Mesodermal cell (in vitro differentiated cells): ENCODE measurements around the gene OGFOD3.

Experiments used
- H3K27ac ChIP-seq: 2 replicates; pipeline ENCODE4 v1.7.0; 2013; ENCODE audit warnings: mild to moderate bottlenecking, low read depth, low read length, moderate library complexity; ENCODE audit not compliant: severe bottlenecking
- H3K36me3 ChIP-seq: 2 replicates; pipeline ENCODE4 v1.7.1; 2013; ENCODE audit warnings: mild to moderate bottlenecking, low read length, moderate library complexity; ENCODE audit not compliant: control insufficient read depth, insufficient read depth
- H3K4me1 ChIP-seq: one replicate; pipeline ENCODE4 v1.7.1; 2013; ENCODE audit warnings: mild to moderate bottlenecking, low read length; ENCODE audit not compliant: insufficient read depth, control insufficient read depth, poor library complexity, severe bottlenecking
- H3K4me3 ChIP-seq: 2 replicates; pipeline ENCODE4 v1.7.0; 2013; ENCODE audit warnings: low read length, control low read depth, mild to moderate bottlenecking; ENCODE audit not compliant: insufficient read depth, poor library complexity, severe bottlenecking; ENCODE audit errors: extremely low read depth
- H3K9me3 ChIP-seq: 2 replicates; pipeline ENCODE4 v1.7.1; 2013; ENCODE audit warnings: mild to moderate bottlenecking, low read length, moderate library complexity; ENCODE audit not compliant: control insufficient read depth
- WGBS, 2 experiments: methylation state at CpG; one replicate each; pipeline ENCODE4 v1.1.5; 2013; ENCODE audit warnings: missing lambda C conversion rate in 2 of 2; ENCODE audit not compliant: insufficient coverage in 2 of 2; 5-methylcytosine and 5-hydroxymethylcytosine counted together

The OGFOD3 gene

GRCh38 chr17:82446124-82446523, 27.7 kb upstream of the OGFOD3 start:
- WGBS, 2 experiments = 92 to 93% methylated on average over 14 to 15 of the region's 15 CpGs
- Histone ChIP-seq H3K36me3 (peaks cover 28% of the 10 kb centered on the region), H3K4me1 (peaks cover 8% of the 10 kb centered on the region), H3K4me3 (no peak overlapping the region), H3K9me3 (peaks cover under 1% of the 10 kb centered on the region), H3K27ac (no peak overlapping the region)

GRCh38 chr17:82445542-82445941, 27.2 kb upstream of the OGFOD3 start:
- Histone ChIP-seq H3K36me3 (peaks cover 28% of the 10 kb centered on the region), H3K4me1 (peaks cover 8% of the 10 kb centered on the region), H3K27ac (no peak overlapping the region), H3K9me3 (no peaks in the 10 kb centered on the region), H3K4me3 (no peak overlapping the region)
- 92 to 95% methylated on average over 12 of the region's 13 CpGs for WGBS, 2 experiments

GRCh38 chr17:82444941-82445521, 26.6 kb upstream of the OGFOD3 start:
- Histone ChIP-seq H3K4me1 (peaks cover 8% of the 10 kb centered on the region), H3K9me3 (no peaks in the 10 kb centered on the region), H3K4me3 (no peak overlapping the region), H3K27ac (no peak overlapping the region), H3K36me3 (peaks cover 28% of the 10 kb centered on the region)
- WGBS, 2 experiments = 94 to 97% methylated on average over 18 to 19 of the region's 19 CpGs

- WGBS, 2 experiments = 95 to 96% methylated on average over 31 to 34 of the region's 35 CpGs
- Histone ChIP-seq H3K27ac (no peak overlapping the region), H3K4me3 (no peak overlapping the region), H3K4me1 (peaks cover 8% of the 10 kb centered on the region), H3K36me3 (peaks cover 28% of the 10 kb centered on the region), H3K9me3 (no peaks in the 10 kb centered on the region)
Measured at GRCh38 chr17:82444284-82444893, 26.0 kb upstream of the OGFOD3 start.

- WGBS, 2 experiments = 96 to 97% methylated on average over 26 to 28 of the region's 40 CpGs
- no peaks in the 10 kb centered on the region for H3K9me3 ChIP-seq
- H3K27ac ChIP-seq = no peak overlapping the region
- no peak overlapping the region for H3K4me3 ChIP-seq
- H3K4me1 ChIP-seq = peaks cover 8% of the 10 kb centered on the region
- H3K36me3 ChIP-seq = peaks cover 28% of the 10 kb centered on the region
Measured at GRCh38 chr17:82443465-82444283, 25.3 kb upstream of the OGFOD3 start.

- peaks cover 8% of the 10 kb centered on the region for H3K4me1 ChIP-seq
- 94 to 97% methylated on average over 27 to 28 of the region's 28 CpGs for WGBS, 2 experiments
- H3K9me3 ChIP-seq = no peaks in the 10 kb centered on the region
- no peak overlapping the region for H3K4me3 ChIP-seq
- peaks cover 27% of the 10 kb centered on the region for H3K36me3 ChIP-seq
- H3K27ac ChIP-seq = no peak overlapping the region
Measured at GRCh38 chr17:82442643-82443464, 24.5 kb upstream of the OGFOD3 start.

GRCh38 chr17:82441691-82442487, 23.5 kb upstream of the OGFOD3 start:
- Histone ChIP-seq H3K27ac (no peak overlapping the region), H3K9me3 (no peaks in the 10 kb centered on the region), H3K4me3 (no peak overlapping the region), H3K36me3 (peaks cover 27% of the 10 kb centered on the region), H3K4me1 (peaks cover 8% of the 10 kb centered on the region)
- 93 to 96% methylated on average over 27 of the region's 27 CpGs for WGBS, 2 experiments

GRCh38 chr17:82440991-82441627, 22.7 kb upstream of the OGFOD3 start:
- Histone ChIP-seq H3K27ac (no peak overlapping the region), H3K9me3 (no peaks in the 10 kb centered on the region), H3K4me3 (no peak overlapping the region), H3K36me3 (peaks cover 27% of the 10 kb centered on the region), H3K4me1 (peaks cover 4% of the 10 kb centered on the region)
- WGBS, 2 experiments = 78 to 83% methylated on average over 5 to 7 of the region's 17 CpGs

- no peak overlapping the region for H3K27ac ChIP-seq
- no peaks in the 10 kb centered on the region for H3K9me3 ChIP-seq
- no peak overlapping the region for H3K4me3 ChIP-seq
- 91 to 94% methylated on average over 18 to 20 of the region's 22 CpGs for WGBS, 2 experiments
- peaks cover 21% of the 10 kb centered on the region for H3K36me3 ChIP-seq
- H3K4me1 ChIP-seq = no peaks in the 10 kb centered on the region
Measured at GRCh38 chr17:82440469-82440981, 22.1 kb upstream of the OGFOD3 start.
